Liver (tissue), 9 donors: Measurements from ENCODE around the gene CBL. TPM values are rescaled to one million over a fixed set of nuclear protein-coding genes. Genes with fewer than 3 reads are reported as not detected.

Experiments
- DNase-seq: peaks from one replicate; pipeline ENCODE4 v3.0.0-alpha.2; 2017; ENCODE audit warnings: low spot score
- H3K27ac ChIP-seq, 2 donors: one replicate each; pipeline ENCODE4 v1.7.0; 2013; ENCODE audit warnings: inconsistent platforms in 2 of 2, low read length in 2 of 2, control low read depth in 1 of 2, low read depth in 1 of 2, mild to moderate bottlenecking in 1 of 2
- H3K27me3 ChIP-seq, 4 donors: one replicate each; pipeline versions ENCODE4 v1.6.1 to v1.7.0; 2013; ENCODE audit warnings: low read length in 3 of 4, inconsistent platforms in 1 of 4, mild to moderate bottlenecking in 1 of 4, moderate library complexity in 1 of 4; ENCODE audit not compliant: control insufficient read depth in 4 of 4, insufficient read depth in 4 of 4
- H3K36me3 ChIP-seq, 4 donors: one replicate each; pipeline versions ENCODE4 v1.6.1 to v1.7.0; 2013; ENCODE audit warnings: low read length in 3 of 4, mild to moderate bottlenecking in 3 of 4, low read depth in 1 of 4, moderate library complexity in 1 of 4; ENCODE audit not compliant: control insufficient read depth in 4 of 4, insufficient read depth in 3 of 4
- H3K4me1 ChIP-seq, 4 donors: one replicate each; pipeline versions ENCODE4 v1.6.1 to v1.7.0; 2013; ENCODE audit warnings: low read length in 3 of 4, mild to moderate bottlenecking in 3 of 4, moderate library complexity in 1 of 4; ENCODE audit not compliant: control insufficient read depth in 4 of 4, insufficient read depth in 4 of 4
- H3K4me3 ChIP-seq, 3 donors: one replicate each; pipeline versions ENCODE4 v1.6.1 to v1.7.0; 2013; ENCODE audit warnings: low read length in 3 of 3, control low read depth in 1 of 3, low read depth in 1 of 3, mild to moderate bottlenecking in 1 of 3
- H3K9ac ChIP-seq, 2 donors: one replicate each; pipeline ENCODE4 v1.7.0; 2013; ENCODE audit warnings: low read length in 2 of 2, mild to moderate bottlenecking in 2 of 2, moderate library complexity in 2 of 2, control low read depth in 1 of 2, low read depth in 1 of 2
- H3K9me3 ChIP-seq, 4 donors: one replicate each; pipeline versions ENCODE4 v1.6.1 to v1.7.0; 2013; ENCODE audit warnings: low read length in 3 of 4; ENCODE audit not compliant: control insufficient read depth in 4 of 4
- ATF3 ChIP-seq: IDR thresholded peaks from 2 replicates; pipeline ENCODE4 v1.6.1; 2016; ENCODE audit warnings: antibody characterized with exemption
- CTCF ChIP-seq: fragments of 150-350 bp; IDR thresholded peaks from 2 replicates; pipeline ENCODE4 v1.5.1; 2017; ENCODE audit warnings: improper control_type of control experiment, low read depth, low read length; ENCODE audit not compliant: missing input control
- EGR1 ChIP-seq, 2 donors: IDR thresholded peaks; 2 replicates each; pipeline ENCODE4 v1.6.1; 2016 to 2018; ENCODE audit warnings: antibody characterized with exemption in 2 of 2, low read depth in 2 of 2
- FOXA2 ChIP-seq: IDR thresholded peaks from 2 replicates; pipeline ENCODE4 v1.6.1; 2016; ENCODE audit warnings: antibody characterized with exemption
- GABPA ChIP-seq, 2 donors: IDR thresholded peaks in 1 of 2; conservative IDR thresholded peaks in 1 of 2; 2 replicates each; pipeline ENCODE4 v1.6.1; 2016; ENCODE audit warnings: antibody characterized with exemption in 2 of 2, mild to moderate bottlenecking in 1 of 2, moderate library complexity in 1 of 2
- HNF4A ChIP-seq, 2 donors: conservative IDR thresholded peaks; 2 replicates each; pipeline ENCODE4 v1.6.1; 2016; ENCODE audit warnings: antibody characterized with exemption in 2 of 2, mild to moderate bottlenecking in 2 of 2
- HNF4G ChIP-seq: IDR thresholded peaks from 2 replicates; pipeline ENCODE4 v1.6.1; 2016; ENCODE audit warnings: antibody characterized with exemption
- JUND ChIP-seq, 2 donors: IDR thresholded peaks; 2 replicates each; pipeline ENCODE4 v1.6.1; 2016; ENCODE audit warnings: antibody characterized with exemption in 2 of 2
- MAX ChIP-seq: IDR thresholded peaks from 2 replicates; pipeline ENCODE4 v1.6.1; 2016; ENCODE audit warnings: antibody characterized with exemption
- NR2F2 ChIP-seq: IDR thresholded peaks from 2 replicates; pipeline ENCODE4 v1.6.1; 2016; ENCODE audit warnings: antibody characterized with exemption
- RAD21 ChIP-seq, 2 donors: IDR thresholded peaks; 2 replicates each; pipeline ENCODE4 v1.6.1; 2016; ENCODE audit warnings: antibody characterized with exemption in 2 of 2, mild to moderate bottlenecking in 2 of 2
- REST ChIP-seq: IDR thresholded peaks from 2 replicates; pipeline ENCODE4 v1.6.1; 2016; ENCODE audit warnings: antibody characterized with exemption, mild to moderate bottlenecking
- RXRA ChIP-seq, 2 donors: IDR thresholded peaks; 2 replicates each; pipeline ENCODE4 v1.6.1; 2017 to 2018; ENCODE audit warnings: antibody characterized with exemption in 2 of 2, mild to moderate bottlenecking in 1 of 2
- SP1 ChIP-seq: IDR thresholded peaks from 2 replicates; pipeline ENCODE4 v1.6.1; 2018; ENCODE audit warnings: antibody characterized with exemption, mild to moderate bottlenecking
- TAF1 ChIP-seq: conservative IDR thresholded peaks from 2 replicates; pipeline ENCODE4 v1.6.1; 2016; ENCODE audit warnings: antibody characterized with exemption, mild to moderate bottlenecking
- YY1 ChIP-seq: IDR thresholded peaks from 2 replicates; pipeline ENCODE4 v1.6.1; 2016; ENCODE audit warnings: antibody characterized with exemption, mild to moderate bottlenecking
- ZBTB33 ChIP-seq: IDR thresholded peaks from 2 replicates; pipeline ENCODE4 v1.6.1; 2016; ENCODE audit warnings: antibody characterized with exemption
- WGBS: extraction: QIAGEN DNeasy Blood & Tissue Kit; methylation state at CpG from one replicate; pipeline ENCODE4 v1.1.7; 2013; 5-methylcytosine and 5-hydroxymethylcytosine counted together
- polyA plus RNA-seq, 2 donors: library from polyadenylated mRNA; stranded (reverse) in 1 of 2; unstranded in 1 of 2; fragments of 200-250 nt in 1 of 2; fragments of >200 nt in 1 of 2; fragmentation: Nextera tagmentation in 1 of 2; extraction: Ambion mirVana in 1 of 2; gene quantifications; one replicate each; pipeline versions ENCODE4 v1.2.1 to v1.2.3, GENCODE V29; 2013 to 2015
- total RNA-seq, 2 donors: library from RNA; depleted of rRNA; stranded (reverse); fragments of >200 nt; gene quantifications; one replicate each; pipeline ENCODE4 v1.2.3, GENCODE V29; 2014
- donor health status: healthy.
- donor health status: healthy.
- donor health status: healthy.
- donor health status: healthy.
- donor health status: healthy.

Gene CBL
- total and polyA plus RNA-seq, 4 donors, result 1.6 to 5.5 (median 3.5) TPM

GRCh38 chr11:119323532-119324033 is 117.4 kb downstream of the CBL start:
- no peaks in the 10 kb centered on the region for H3K9me3 ChIP-seq
- H3K4me1 ChIP-seq, result peaks cover 4 to 21% (median 12%) of the 10 kb centered on the region in 4 donors
- H3K36me3 ChIP-seq, result no peaks in the 10 kb centered on the region
- TF ChIP-seq GABPA (IDR thresholded peaks at IDR 0.05 in 1 of 2, conservative IDR thresholded peaks at IDR 0.05 in 1 of 2), result no peak
- peak; percentile 72 for TF ChIP-seq CTCF
- TF ChIP-seq YY1, result no peak
- TF ChIP-seq NR2F2, result no peak
- TF ChIP-seq SP1, result no peak
- no peak for TF ChIP-seq HNF4G
- peak; percentile 76 to 87 for TF ChIP-seq RAD21 (IDR thresholded peaks at IDR 0.05)
- TF ChIP-seq ZBTB33, result no peak
- no peak for TF ChIP-seq TAF1
- TF ChIP-seq HNF4A (conservative IDR thresholded peaks at IDR 0.05), result no peak
- TF ChIP-seq JUND (IDR thresholded peaks at IDR 0.05), result no peak
- no peak for TF ChIP-seq REST
- no peak for TF ChIP-seq RXRA (IDR thresholded peaks at IDR 0.05)
- TF ChIP-seq MAX, result no peak
- no peak for TF ChIP-seq ATF3
- TF ChIP-seq FOXA2, result no peak
- TF ChIP-seq EGR1 (IDR thresholded peaks at IDR 0.05; ENCODE audit: low read depth in 2 of 2), result no peak
- peaks cover 0 to 4% (median 0%) of the 10 kb centered on the region in 4 donors for H3K27me3 ChIP-seq
- DNase-seq, result peak; percentile 84
- H3K27ac ChIP-seq, result no peak overlapping the region
- H3K4me3 ChIP-seq, result no peak overlapping the region
- H3K9ac ChIP-seq, result no peak overlapping the region
- 21% methylated on average over 8 of the region's 8 CpGs for WGBS
